COLO829 (cell line): ENCODE measurements around the gene GMPPA.

Source experiments
- DNase-seq: peaks from one replicate; pipeline ENCODE4 v3.0.0; 2012; ENCODE audit warnings: low spot score

GMPPA gene

DNA sequence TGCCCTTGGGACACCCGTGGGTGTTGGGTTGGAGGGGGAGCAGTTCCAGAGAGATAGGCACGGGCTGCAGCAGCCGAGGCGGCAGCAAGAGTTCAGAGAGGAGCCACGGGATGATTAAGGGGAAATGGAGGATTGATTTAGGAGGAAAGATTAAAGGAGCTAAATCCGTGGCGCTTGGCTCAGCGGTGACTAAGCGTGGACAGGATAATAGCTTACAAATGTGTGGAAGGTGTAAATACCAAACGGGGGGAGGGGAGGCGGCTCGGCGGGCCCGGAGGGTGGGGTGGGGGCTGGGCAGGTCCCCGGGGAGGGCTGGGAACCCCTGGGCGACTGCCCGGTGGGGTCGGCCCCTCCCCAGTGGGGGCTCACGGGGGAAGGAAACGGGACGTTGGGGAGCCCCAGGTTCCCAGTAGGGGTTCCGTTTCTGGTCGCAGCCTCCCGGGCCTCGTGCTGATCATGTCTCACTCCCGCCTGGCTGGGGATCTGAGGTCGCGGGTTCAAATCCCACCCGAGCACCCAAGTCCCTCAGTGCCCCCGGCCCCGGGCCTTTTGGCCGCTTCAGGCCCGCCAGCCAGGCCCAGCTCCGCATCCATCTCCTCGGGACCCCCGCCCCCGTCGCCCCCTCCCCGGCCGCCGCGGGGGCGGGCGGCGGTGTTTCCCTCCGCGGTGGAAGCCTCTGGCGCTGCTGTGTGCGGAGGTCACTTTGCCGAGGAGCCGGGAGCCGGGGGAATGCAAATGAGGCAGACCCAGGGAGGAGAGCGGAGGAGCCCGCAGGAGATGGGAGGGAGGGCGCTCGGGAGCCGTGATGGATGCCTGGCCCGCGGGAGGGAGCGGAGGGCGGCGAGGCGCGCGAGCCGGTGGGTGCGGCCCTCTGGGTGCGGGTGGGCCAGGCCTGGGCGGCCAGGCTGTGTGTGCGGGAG, 23.7 kb downstream of the GMPPA start:
- no peak for DNase-seq

DNA sequence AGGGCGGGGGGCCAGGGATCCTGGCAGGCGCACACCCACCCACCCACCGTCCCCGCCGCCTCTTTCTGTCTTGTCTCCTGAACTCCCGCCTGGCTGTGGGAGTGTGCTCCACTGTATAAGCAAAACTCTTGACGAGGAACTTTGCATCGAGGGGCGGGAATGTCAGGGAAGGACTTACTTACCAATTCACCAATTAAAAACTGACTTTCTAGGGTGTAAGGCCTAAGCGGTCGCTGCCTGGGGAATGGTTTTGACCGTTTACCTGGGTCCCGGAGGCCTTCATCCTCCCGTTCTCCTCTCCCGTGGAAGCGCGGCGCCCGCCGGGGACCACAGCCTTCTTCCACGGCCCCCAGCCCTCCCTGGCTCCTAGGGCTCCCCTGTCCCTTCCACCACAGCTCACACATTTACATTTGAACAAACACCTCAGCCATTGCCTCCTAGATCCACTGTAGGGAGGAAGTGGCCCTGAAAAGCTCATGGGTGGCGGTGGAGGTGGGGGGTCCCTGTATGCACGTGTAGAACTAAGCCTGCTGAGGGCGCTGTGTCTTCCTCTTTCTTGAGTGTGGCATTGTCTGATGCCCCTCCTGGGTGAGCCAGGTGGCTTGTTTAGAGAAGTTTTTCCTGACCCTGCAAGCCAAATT, 24.5 kb downstream of the GMPPA start:
- DNase-seq = no peak

DNA sequence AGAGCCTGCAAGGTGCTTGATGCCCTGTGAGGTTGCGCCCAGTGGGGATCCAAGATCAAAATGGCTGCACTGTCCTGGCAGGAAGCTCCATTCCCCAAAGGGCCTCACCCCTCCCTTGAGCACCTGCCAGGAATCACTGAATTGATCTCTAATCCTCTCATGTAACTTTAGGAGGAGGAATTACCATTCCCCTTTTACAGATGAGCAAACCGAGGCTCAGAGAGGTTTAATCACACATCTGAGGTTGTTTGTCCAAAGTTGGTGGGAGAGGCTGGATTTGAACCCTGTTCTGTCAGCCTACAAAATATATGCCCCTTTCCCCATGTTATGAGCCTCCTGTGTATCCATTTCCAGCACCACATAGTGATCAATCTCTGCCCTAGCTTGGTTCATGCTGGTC, 26.1 kb downstream of the GMPPA start:
- no peak for DNase-seq

GRCh38 chr2:219525533-219526232, 27.0 kb downstream of the GMPPA start:
- DNase-seq = no peak

GRCh38 chr2:219526320-219527075, 27.8 kb downstream of the GMPPA start:
- DNase-seq = no peak

DNA sequence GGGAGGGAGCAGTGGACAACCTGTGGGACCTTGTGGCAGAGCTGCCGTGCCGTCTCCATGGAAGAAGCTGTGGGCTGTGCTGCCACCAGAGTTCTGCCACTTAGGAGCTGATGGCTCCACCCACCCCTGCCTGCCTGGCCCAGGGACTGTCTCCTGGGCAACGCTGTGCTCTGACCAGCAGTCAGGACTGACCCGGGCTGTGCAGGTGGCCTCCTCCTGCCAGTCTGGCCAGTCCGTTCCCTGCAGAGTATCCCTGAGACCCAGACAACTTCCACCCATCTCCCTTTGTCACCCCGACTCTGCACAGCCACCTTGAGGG, 28.3 kb downstream of the GMPPA start:
- DNase-seq = no peak

GRCh38 chr2:219527472-219527871, 28.8 kb downstream of the GMPPA start:
- DNase-seq = no peak

- DNase-seq = peak; percentile 84
These were observed 31.6 kb downstream of the GMPPA start for GRCh38 chr2:219530048-219530963.

DNA sequence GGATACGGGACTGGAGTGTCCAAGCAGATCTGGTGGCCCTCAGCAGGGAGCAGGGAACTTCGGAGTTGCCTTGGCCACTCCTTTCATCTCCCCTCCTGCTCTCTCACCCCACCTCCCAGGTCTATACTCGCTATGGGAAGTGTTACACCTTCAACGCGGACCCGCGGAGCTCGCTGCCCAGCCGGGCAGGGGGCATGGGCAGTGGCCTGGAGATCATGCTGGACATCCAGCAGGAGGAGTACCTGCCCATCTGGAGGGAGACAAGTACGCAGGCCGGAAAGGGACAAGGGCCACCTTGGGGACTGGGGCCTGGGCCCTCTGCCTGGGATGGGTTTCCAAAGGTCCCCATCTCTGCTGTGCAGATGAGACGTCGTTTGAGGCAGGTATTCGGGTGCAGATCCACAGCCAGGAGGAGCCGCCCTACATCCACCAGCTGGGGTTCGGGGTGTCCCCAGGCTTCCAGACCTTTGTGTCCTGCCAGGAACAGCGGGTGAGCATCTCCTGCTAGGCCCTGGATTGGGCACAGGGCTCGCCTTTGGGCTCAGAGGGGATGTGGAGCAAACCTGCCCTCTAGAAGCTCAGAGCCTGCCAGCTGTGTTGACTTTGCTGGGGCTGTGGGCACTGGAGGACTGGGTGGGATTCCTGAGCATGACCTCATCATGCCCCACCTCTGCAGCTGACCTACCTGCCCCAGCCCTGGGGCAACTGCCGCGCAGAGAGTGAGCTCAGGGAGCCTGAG, 33.1 kb downstream of the GMPPA start:
- no peak for DNase-seq

DNA sequence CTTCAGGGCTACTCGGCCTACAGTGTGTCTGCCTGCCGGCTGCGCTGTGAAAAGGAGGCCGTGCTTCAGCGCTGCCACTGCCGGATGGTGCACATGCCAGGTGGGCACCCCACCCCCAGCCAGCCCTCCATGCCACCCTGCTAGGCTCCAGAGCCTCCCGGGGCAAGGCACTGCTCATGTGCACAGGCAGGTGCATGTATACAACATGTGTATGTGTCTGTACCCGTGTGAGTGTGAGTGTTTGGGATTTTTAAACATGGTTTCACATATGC, 33.6 kb downstream of the GMPPA start:
- DNase-seq = no peak

DNA sequence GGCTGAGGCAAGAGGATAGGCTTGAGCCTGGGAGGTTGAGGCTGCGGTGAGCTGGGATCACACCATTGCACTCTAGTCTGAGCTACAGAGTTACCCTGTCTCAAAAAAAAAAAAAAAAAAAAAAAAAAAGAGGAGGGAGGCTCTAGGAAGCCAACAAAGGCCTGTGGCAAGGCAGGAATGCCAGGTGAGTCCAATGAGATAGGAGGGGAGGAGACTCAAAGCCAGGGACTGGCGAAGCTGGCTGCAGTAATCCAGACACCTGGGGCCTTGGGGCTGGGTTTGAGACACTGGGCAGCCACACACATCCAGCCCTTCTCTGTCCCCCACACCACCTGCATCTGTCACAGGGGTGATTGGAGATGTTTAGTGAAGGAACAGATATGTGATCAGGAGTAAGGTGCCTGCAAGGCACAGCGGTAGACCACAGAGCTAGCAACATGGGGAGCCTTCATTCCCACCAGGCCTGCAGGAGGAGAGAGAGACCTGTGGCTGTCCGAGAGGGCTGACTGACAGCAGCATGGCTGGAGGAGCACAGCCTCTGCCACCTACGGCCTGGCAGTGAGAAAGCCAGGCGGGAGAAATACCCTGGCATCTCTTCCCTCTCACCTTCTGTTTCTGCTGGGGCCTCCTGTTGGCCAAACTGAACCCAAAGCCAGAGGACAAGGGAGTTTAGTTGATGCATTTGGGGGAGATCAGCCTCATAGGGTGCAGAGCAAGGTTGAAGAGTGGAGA, 35.4 kb downstream of the GMPPA start:
- no peak for DNase-seq

- DNase-seq = no peak
These were observed 37.7 kb downstream of the GMPPA start for GRCh38 chr2:219536425-219536824.

DNA sequence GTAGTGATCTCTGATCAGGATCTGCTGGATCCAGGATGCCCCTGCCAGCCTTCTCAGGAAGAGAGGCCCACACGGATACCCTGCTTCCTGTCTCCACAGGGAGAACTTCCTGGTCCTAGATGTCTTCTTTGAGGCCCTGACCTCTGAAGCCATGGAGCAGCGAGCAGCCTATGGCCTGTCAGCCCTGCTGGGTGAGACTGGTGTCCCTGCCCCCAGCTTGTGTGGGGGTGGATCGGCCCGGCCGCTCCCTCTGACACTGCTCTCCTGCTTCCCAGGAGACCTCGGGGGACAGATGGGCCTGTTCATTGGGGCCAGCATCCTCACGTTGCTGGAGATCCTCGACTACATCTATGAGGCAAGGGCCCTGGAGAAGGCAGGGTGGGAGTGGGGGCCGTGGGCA, 38.3 kb downstream of the GMPPA start:
- DNase-seq = no peak

DNA sequence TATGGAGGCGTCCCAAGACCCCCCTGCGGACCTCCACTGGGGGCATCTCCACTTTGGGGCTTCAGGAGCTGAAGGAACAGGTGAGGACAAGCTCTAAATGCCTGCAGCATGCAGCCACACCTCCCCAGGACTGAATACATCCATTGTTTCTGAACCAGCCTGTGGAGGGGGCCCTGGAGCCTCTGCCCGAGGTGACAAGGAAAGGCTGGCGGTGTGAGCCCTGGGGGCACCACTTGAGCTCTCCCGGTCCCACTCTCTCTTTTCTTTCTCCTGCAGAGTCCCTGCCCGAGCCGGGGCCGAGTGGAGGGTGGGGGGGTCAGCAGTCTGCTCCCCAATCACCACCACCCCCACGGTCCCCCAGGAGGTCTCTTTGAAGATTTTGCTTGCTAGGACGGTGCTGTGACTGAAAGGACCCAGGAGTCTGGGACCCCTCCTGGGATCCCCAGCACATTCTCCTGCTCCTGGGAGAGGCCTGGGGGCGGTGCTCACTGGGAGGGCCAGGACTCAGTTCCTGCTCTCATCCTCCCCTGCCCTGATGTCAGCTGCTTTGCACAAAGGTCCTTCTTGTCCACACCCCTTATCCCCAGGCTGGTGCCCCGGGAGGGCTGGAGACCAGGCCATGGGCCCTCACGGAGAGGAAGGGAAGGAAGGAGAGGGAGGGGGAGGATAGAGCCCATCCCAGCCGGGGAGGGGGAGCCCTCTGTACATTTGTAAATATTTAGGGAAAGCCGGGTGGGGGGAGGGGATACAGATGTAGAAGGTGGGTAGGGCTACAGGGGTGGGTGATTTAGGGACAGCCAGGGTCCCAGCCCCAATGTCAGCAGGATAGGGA, 39.2 kb downstream of the GMPPA start:
- no peak for DNase-seq

DNA sequence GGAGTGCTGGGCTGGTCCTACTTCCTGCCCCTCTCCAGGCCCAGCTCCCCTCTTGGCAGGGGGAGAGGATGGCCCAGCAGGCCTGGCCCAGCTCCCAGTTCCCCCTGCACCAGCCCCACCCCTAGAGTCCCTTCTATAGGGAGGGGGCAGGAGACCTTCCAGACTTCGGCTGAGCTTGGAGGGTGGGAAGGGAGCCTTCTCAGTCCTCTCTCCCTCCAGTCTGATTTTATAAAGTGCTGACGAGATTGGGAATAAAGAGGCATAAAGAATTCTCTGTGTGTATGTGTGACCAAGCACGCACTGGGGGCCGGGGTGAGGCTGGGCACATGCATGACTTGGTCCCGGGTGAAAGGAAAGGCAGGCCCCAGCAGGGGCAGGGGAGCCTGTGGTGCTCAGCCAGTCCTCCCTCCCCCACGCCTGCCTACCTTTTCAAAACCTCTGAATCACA, 39.8 kb downstream of the GMPPA start:
- DNase-seq = no peak

GRCh38 chr2:219538956-219539788, 40.5 kb downstream of the GMPPA start:
- no peak for DNase-seq

DNA sequence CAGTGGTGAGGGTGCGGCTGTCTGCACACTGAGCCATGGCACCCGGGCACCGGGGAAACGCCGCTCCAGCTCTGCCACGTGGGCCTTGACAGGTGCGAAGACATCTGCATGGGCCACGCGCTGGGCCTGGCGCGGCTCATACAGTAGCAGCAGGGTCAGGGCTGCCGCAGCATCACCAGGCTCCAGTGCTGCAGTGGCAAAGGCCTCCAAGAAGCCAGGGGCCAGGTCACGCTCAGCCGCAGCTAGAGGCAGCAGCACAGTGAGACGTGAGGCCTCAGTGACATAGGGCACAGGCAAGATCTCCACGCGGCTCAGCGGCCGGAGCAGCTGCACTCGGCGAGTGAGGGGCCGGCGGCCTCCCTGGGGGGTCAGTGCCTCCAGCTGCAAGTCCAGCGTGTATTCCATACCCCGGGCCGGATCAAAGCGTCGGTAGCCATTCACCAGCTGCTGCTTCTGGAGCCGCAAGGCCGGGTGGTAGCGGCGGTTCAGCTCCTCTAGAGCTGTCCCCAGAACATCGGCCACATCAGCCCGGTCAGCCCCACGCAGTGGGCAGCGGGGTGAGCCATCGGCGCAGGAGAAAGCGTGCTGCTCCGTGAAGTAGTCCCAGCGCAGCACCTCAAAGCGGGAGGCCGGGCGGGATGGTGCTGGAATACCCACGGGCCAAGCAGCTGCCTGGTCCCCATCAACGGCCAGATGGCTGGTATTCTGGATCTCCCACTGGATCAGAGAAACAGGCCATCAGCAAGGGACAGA, 41.4 kb downstream of the GMPPA start:
- no peak for DNase-seq
